Measurements from ENCODE around the gene RUNX1. TPM values are rescaled to one million over a fixed set of nuclear protein-coding genes. Genes with fewer than 3 reads are reported as not detected.

RUNX1 gene
- polyA plus RNA-seq, 6 donors from 2014 or later, result 8.8 to 20.7 (median 14.6) TPM

GRCh38 chr21:34946385-34946840 lies 102.7 kb downstream of the RUNX1 start:
- peaks cover 0 to 4% (median 0%) of the 10 kb centered on the region in 7 donors for H3K9me3 Mint-ChIP-seq
- peak overlapping the region; percentile 0 to 85 (median 38) for H3K27ac Mint-ChIP-seq

GRCh38 chr21:34945288-34945687 lies 103.8 kb downstream of the RUNX1 start:
- H3K4me3 Mint-ChIP-seq, result no peak overlapping the region
- peaks cover 0 to 7% of the 10 kb centered on the region in 2 donors for H3K36me3 Mint-ChIP-seq
- H3K27me3 Mint-ChIP-seq, result no peaks in the 10 kb centered on the region
- no peak for DNase-seq
- peak overlapping the region in 2 of 6 donors; percentile 69 to 74 for H3K27ac Mint-ChIP-seq
- ATAC-seq (ENCODE audit: low read depth in 2 of 2), result no peak
- peaks cover 31 to 63% (median 63%) of the 10 kb centered on the region in 3 donors for H3K4me1 Mint-ChIP-seq
- peaks cover 0 to 4% (median 0%) of the 10 kb centered on the region in 7 donors for H3K9me3 Mint-ChIP-seq

More at GRCh38 chr21:34946385-34946840, 102.7 kb downstream of the RUNX1 start:
- DNase-seq, result peak; percentile 36
- Mint-ChIP-seq H3K4me3 (peak overlapping the region in 3 of 8 donors; percentile 1 to 17 (median 4)), H3K4me1 (peaks cover 25 to 59% (median 58%) of the 10 kb centered on the region in 3 donors), H3K27me3 (no peaks in the 10 kb centered on the region), H3K36me3 (peaks cover 0 to 7% of the 10 kb centered on the region in 2 donors)
- peak; percentile 88 to 92 for ATAC-seq (ENCODE audit: low read depth in 2 of 2)

GRCh38 chr21:34944015-34944755 lies 104.9 kb downstream of the RUNX1 start:
- H3K27ac Mint-ChIP-seq, result peak overlapping the region in 2 of 6 donors; percentile 33 to 83
- no peaks in the 10 kb centered on the region for H3K27me3 Mint-ChIP-seq
- DNase-seq (no peak), ATAC-seq (ENCODE audit: low read depth in 2 of 2) (no peak)
- H3K9me3 Mint-ChIP-seq, result peaks cover 0 to 4% (median 0%) of the 10 kb centered on the region in 7 donors
- peaks cover 0 to 7% of the 10 kb centered on the region in 2 donors for H3K36me3 Mint-ChIP-seq
- H3K4me3 Mint-ChIP-seq, result no peak overlapping the region
- peaks cover 36 to 63% (median 61%) of the 10 kb centered on the region in 3 donors for H3K4me1 Mint-ChIP-seq

GRCh38 chr21:34942911-34943310 lies 106.2 kb downstream of the RUNX1 start:
- H3K36me3 Mint-ChIP-seq, result peaks cover 0 to 7% of the 10 kb centered on the region in 2 donors
- H3K27ac Mint-ChIP-seq, result peak overlapping the region in 1 of 6 donors; percentile 29
- H3K4me1 Mint-ChIP-seq, result peaks cover 40 to 61% (median 57%) of the 10 kb centered on the region in 3 donors
- no peaks in the 10 kb centered on the region for H3K27me3 Mint-ChIP-seq
- DNase-seq, result no peak
- H3K4me3 Mint-ChIP-seq, result no peak overlapping the region
- H3K9me3 Mint-ChIP-seq, result peaks cover 0 to 4% (median 0%) of the 10 kb centered on the region in 7 donors
- no peak for ATAC-seq (ENCODE audit: low read depth in 2 of 2)

GRCh38 chr21:34941162-34941561 lies 107.9 kb downstream of the RUNX1 start:
- H3K4me1 Mint-ChIP-seq, result peaks cover 30 to 58% (median 52%) of the 10 kb centered on the region in 3 donors
- DNase-seq, result no peak
- peaks cover 0 to 2% (median 0%) of the 10 kb centered on the region in 7 donors for H3K9me3 Mint-ChIP-seq
- H3K4me3 Mint-ChIP-seq, result no peak overlapping the region
- ATAC-seq (ENCODE audit: low read depth in 2 of 2), result no peak
- no peaks in the 10 kb centered on the region for H3K27me3 Mint-ChIP-seq
- H3K27ac Mint-ChIP-seq, result peak overlapping the region in 4 of 6 donors; percentile 21 to 51 (median 27)
- H3K36me3 Mint-ChIP-seq, result peaks cover 0 to 5% of the 10 kb centered on the region in 2 donors

GRCh38 chr21:34939673-34940331 lies 109.3 kb downstream of the RUNX1 start:
- no peak overlapping the region for H3K4me3 Mint-ChIP-seq
- peak overlapping the region in 3 of 6 donors; percentile 15 to 63 (median 60) for H3K27ac Mint-ChIP-seq
- DNase-seq (no peak), ATAC-seq (ENCODE audit: low read depth in 2 of 2) (no peak)
- H3K36me3 Mint-ChIP-seq, result no peaks in the 10 kb centered on the region
- H3K27me3 Mint-ChIP-seq, result no peaks in the 10 kb centered on the region
- H3K4me1 Mint-ChIP-seq, result peaks cover 28 to 62% (median 54%) of the 10 kb centered on the region in 3 donors
- no peaks in the 10 kb centered on the region for H3K9me3 Mint-ChIP-seq

- H3K27me3 Mint-ChIP-seq, result no peaks in the 10 kb centered on the region
- peak overlapping the region in 1 of 8 donors; percentile 26 for H3K4me3 Mint-ChIP-seq
- H3K36me3 Mint-ChIP-seq, result no peaks in the 10 kb centered on the region
- DNase-seq (no peak), ATAC-seq (ENCODE audit: low read depth in 2 of 2) (no peak)
- peaks cover 40 to 65% (median 65%) of the 10 kb centered on the region in 3 donors for H3K4me1 Mint-ChIP-seq
- no peaks in the 10 kb centered on the region for H3K9me3 Mint-ChIP-seq
- H3K27ac Mint-ChIP-seq, result peak overlapping the region in 5 of 6 donors; percentile 0 to 68 (median 10)
These were observed 110.9 kb downstream of the RUNX1 start for GRCh38 chr21:34938089-34938764.

- peaks cover 49 to 72% (median 68%) of the 10 kb centered on the region in 3 donors for H3K4me1 Mint-ChIP-seq
- H3K4me3 Mint-ChIP-seq, result peak overlapping the region in 3 of 8 donors; percentile 16 to 79 (median 63)
- H3K9me3 Mint-ChIP-seq, result no peaks in the 10 kb centered on the region
- no peak for ATAC-seq (ENCODE audit: low read depth in 2 of 2)
- H3K36me3 Mint-ChIP-seq, result no peaks in the 10 kb centered on the region
- H3K27me3 Mint-ChIP-seq, result no peaks in the 10 kb centered on the region
- peak overlapping the region in 5 of 6 donors; percentile 33 to 92 (median 68) for H3K27ac Mint-ChIP-seq
- DNase-seq, result no peak
These were observed 112.1 kb downstream of the RUNX1 start for GRCh38 chr21:34936883-34937563.

- H3K4me3 Mint-ChIP-seq, result peak overlapping the region in 6 of 8 donors; percentile 23 to 79 (median 58)
- H3K27me3 Mint-ChIP-seq, result no peaks in the 10 kb centered on the region
- no peaks in the 10 kb centered on the region for H3K9me3 Mint-ChIP-seq
- H3K4me1 Mint-ChIP-seq, result peaks cover 55 to 77% (median 73%) of the 10 kb centered on the region in 3 donors
- DNase-seq, result no peak
- peak overlapping the region in 5 of 6 donors; percentile 61 to 92 (median 74) for H3K27ac Mint-ChIP-seq
- ATAC-seq (ENCODE audit: low read depth in 2 of 2), result no peak
- no peaks in the 10 kb centered on the region for H3K36me3 Mint-ChIP-seq
These were observed 112.7 kb downstream of the RUNX1 start for GRCh38 chr21:34936371-34936789.

GRCh38 chr21:34935898-34936297 lies 113.2 kb downstream of the RUNX1 start:
- peaks cover 51 to 73% (median 70%) of the 10 kb centered on the region in 3 donors for H3K4me1 Mint-ChIP-seq
- no peaks in the 10 kb centered on the region for H3K9me3 Mint-ChIP-seq
- DNase-seq, result no peak
- H3K27me3 Mint-ChIP-seq, result no peaks in the 10 kb centered on the region
- H3K36me3 Mint-ChIP-seq, result no peaks in the 10 kb centered on the region
- peak overlapping the region in 2 of 8 donors; percentile 23 to 29 for H3K4me3 Mint-ChIP-seq
- no peak for ATAC-seq (ENCODE audit: low read depth in 2 of 2)
- peak overlapping the region in 5 of 6 donors; percentile 61 to 92 (median 74) for H3K27ac Mint-ChIP-seq

GRCh38 chr21:34935452-34935851 lies 113.7 kb downstream of the RUNX1 start:
- Mint-ChIP-seq H3K4me1 (peaks cover 56 to 73% (median 73%) of the 10 kb centered on the region in 3 donors), H3K9me3 (no peaks in the 10 kb centered on the region), H3K4me3 (peak overlapping the region in 2 of 8 donors; percentile 23 to 29), H3K36me3 (no peaks in the 10 kb centered on the region), H3K27ac (peak overlapping the region; percentile 61 to 98 (median 94)), H3K27me3 (no peaks in the 10 kb centered on the region)
- DNase-seq (no peak), ATAC-seq (ENCODE audit: low read depth in 2 of 2) (no peak)

GRCh38 chr21:34934350-34934749 lies 114.8 kb downstream of the RUNX1 start:
- H3K9me3 Mint-ChIP-seq, result no peaks in the 10 kb centered on the region
- peak in 1 of 2 donors; percentile 2 for ATAC-seq (ENCODE audit: low read depth in 2 of 2)
- peak overlapping the region; percentile 92 to 98 (median 96) for H3K27ac Mint-ChIP-seq
- no peaks in the 10 kb centered on the region for H3K27me3 Mint-ChIP-seq
- H3K4me1 Mint-ChIP-seq, result peaks cover 51 to 70% (median 65%) of the 10 kb centered on the region in 3 donors
- H3K4me3 Mint-ChIP-seq, result peak overlapping the region; percentile 58 to 90 (median 78)
- H3K36me3 Mint-ChIP-seq, result no peaks in the 10 kb centered on the region
- no peak for DNase-seq

Measured in naive B cell (primary cell).